Mesenchymal stem cell (in vitro differentiated cells and primary cell): ENCODE results near the gene BBX.

Experiments
- DNase-seq: peaks from one replicate; pipeline ENCODE4 v3.0.0-alpha.2; 2013
- H2AFZ ChIP-seq: one replicate; pipeline ENCODE4 v1.6.1; 2013; ENCODE audit warnings: low read depth, mild to moderate bottlenecking, control low read depth, inconsistent platforms, low read length, moderate library complexity
- H2AK5ac ChIP-seq: 2 replicates; pipeline ENCODE4 v1.6.1; 2013; ENCODE audit warnings: low read length, moderate library complexity, mild to moderate bottlenecking, inconsistent platforms; ENCODE audit not compliant: severe bottlenecking
- H2BK120ac ChIP-seq: one replicate; pipeline ENCODE4 v1.6.1; 2013; ENCODE audit warnings: low read depth, mild to moderate bottlenecking, inconsistent platforms, low read length, moderate library complexity
- H2BK12ac ChIP-seq, 2 experiments: one replicate each; pipeline ENCODE4 v1.6.1; 2013; ENCODE audit warnings: inconsistent platforms in 2 of 2, low read length in 2 of 2, mild to moderate bottlenecking in 2 of 2, moderate library complexity in 2 of 2, control low read depth in 1 of 2
- H2BK15ac ChIP-seq: one replicate; pipeline ENCODE4 v1.6.1; 2013; ENCODE audit warnings: mild to moderate bottlenecking, low read depth, inconsistent platforms; ENCODE audit not compliant: poor library complexity, severe bottlenecking
- H2BK5ac ChIP-seq: 2 replicates; pipeline ENCODE4 v1.6.1; 2013; ENCODE audit warnings: low read depth, mild to moderate bottlenecking, low read length, control low read depth, inconsistent platforms; ENCODE audit not compliant: poor library complexity, severe bottlenecking
- H3K14ac ChIP-seq, 2 experiments: one replicate each; pipeline ENCODE4 v1.6.1; 2013; ENCODE audit warnings: inconsistent platforms in 2 of 2, low read length in 2 of 2, control low read depth in 1 of 2, mild to moderate bottlenecking in 1 of 2, moderate library complexity in 1 of 2
- H3K18ac ChIP-seq, 2 experiments: one replicate each; pipeline ENCODE4 v1.6.1; 2013; ENCODE audit warnings: inconsistent platforms in 2 of 2, low read length in 2 of 2, control low read depth in 1 of 2, low read depth in 1 of 2, mild to moderate bottlenecking in 1 of 2
- H3K23ac ChIP-seq, 2 experiments: one replicate each; pipeline ENCODE4 v1.6.1; 2013; ENCODE audit warnings: inconsistent platforms in 2 of 2, low read length in 2 of 2, mild to moderate bottlenecking in 2 of 2, moderate library complexity in 2 of 2, control low read depth in 1 of 2
- H3K27ac ChIP-seq: 2 replicates; pipeline ENCODE4 v1.5.1; 2013; ENCODE audit warnings: mild to moderate bottlenecking, moderate library complexity, low read length, control low read depth, inconsistent platforms; ENCODE audit not compliant: poor library complexity, severe bottlenecking
- H3K27me3 ChIP-seq, 2 experiments: 2 replicates each; pipeline versions ENCODE4 v1.6.1 to v1.7.0; 2013; ENCODE audit warnings: low read length in 2 of 2, mild to moderate bottlenecking in 2 of 2, moderate library complexity in 2 of 2, control low read depth in 1 of 2, inconsistent platforms in 1 of 2; ENCODE audit not compliant: control insufficient read depth in 1 of 2, insufficient read depth in 1 of 2
- H3K36me3 ChIP-seq, 2 experiments: 2 replicates each; pipeline versions ENCODE4 v1.6.1 to v1.7.0; 2013; ENCODE audit warnings: low read length in 2 of 2, control low read depth in 1 of 2, inconsistent platforms in 1 of 2, low read depth in 1 of 2, mild to moderate bottlenecking in 1 of 2; ENCODE audit not compliant: insufficient read depth in 2 of 2, control insufficient read depth in 1 of 2
- H3K4ac ChIP-seq, 2 experiments: one replicate each; pipeline ENCODE4 v1.6.1; 2013; ENCODE audit warnings: inconsistent platforms in 2 of 2, low read length in 2 of 2, mild to moderate bottlenecking in 2 of 2, moderate library complexity in 2 of 2, control low read depth in 1 of 2, low read depth in 1 of 2
- H3K4me1 ChIP-seq: 2 replicates; pipeline ENCODE4 v1.6.1; 2013; ENCODE audit warnings: low read depth, low read length, control low read depth; ENCODE audit not compliant: control insufficient read depth, insufficient read depth
- H3K4me2 ChIP-seq: 2 replicates; pipeline ENCODE4 v1.6.1; 2013; ENCODE audit warnings: low read length, mild to moderate bottlenecking, inconsistent platforms; ENCODE audit not compliant: poor library complexity, severe bottlenecking
- H3K4me3 ChIP-seq, 2 experiments: 2 replicates each; pipeline versions ENCODE4 v1.5.1 to v1.7.0; 2013; ENCODE audit warnings: low read length in 2 of 2, mild to moderate bottlenecking in 2 of 2, control low read depth in 1 of 2, low read depth in 1 of 2; ENCODE audit not compliant: insufficient read depth in 1 of 2
- H3K79me1 ChIP-seq: replicated peaks from 2 replicates; pipeline ENCODE4 v1.6.1; 2013; ENCODE audit warnings: mild to moderate bottlenecking, control low read depth, low read length, inconsistent platforms; ENCODE audit not compliant: poor library complexity, severe bottlenecking
- H3K9ac ChIP-seq: 2 replicates; pipeline ENCODE4 v1.7.0; 2013; ENCODE audit warnings: mild to moderate bottlenecking, low read length, moderate library complexity
- H3K9me3 ChIP-seq: 2 replicates; pipeline ENCODE4 v1.7.0; 2013; ENCODE audit warnings: mild to moderate bottlenecking, low read length; ENCODE audit not compliant: control insufficient read depth
- H4K8ac ChIP-seq: one replicate; pipeline ENCODE4 v1.6.1; 2013; ENCODE audit warnings: inconsistent platforms, mild to moderate bottlenecking, low read length, moderate library complexity
- H4K91ac ChIP-seq: one replicate; pipeline ENCODE4 v1.6.1; 2013; ENCODE audit warnings: mild to moderate bottlenecking, low read length, inconsistent platforms
- WGBS: methylation state at CpG from one replicate; pipeline ENCODE4 v1.1.7; 2013; ENCODE audit warnings: mixed read lengths; 5-methylcytosine and 5-hydroxymethylcytosine counted together

Gene BBX

GRCh38 chr3:107637416-107638183, 114.8 kb downstream of the BBX start:
- H4K91ac ChIP-seq: no peak overlapping the region
- H3K4me2 ChIP-seq: no peak overlapping the region
- no peak overlapping the region for H2BK5ac ChIP-seq
- no peak overlapping the region for H4K8ac ChIP-seq
- no peak overlapping the region for H3K9ac ChIP-seq
- H3K27ac ChIP-seq: no peak overlapping the region
- H3K4me3 ChIP-seq: no peak overlapping the region
- H3K36me3 ChIP-seq: no peaks in the 10 kb centered on the region
- no peak overlapping the region for H3K4ac ChIP-seq
- no peak overlapping the region for H3K14ac ChIP-seq
- peaks cover 2% of the 10 kb centered on the region for H3K4me1 ChIP-seq
- no peaks in the 10 kb centered on the region for H3K27me3 ChIP-seq
- no peak overlapping the region for H3K23ac ChIP-seq
- H2BK120ac ChIP-seq: no peak overlapping the region
- WGBS: 91% methylated on average over 5 of the region's 5 CpGs
- H2BK15ac ChIP-seq: no peak overlapping the region
- no peak overlapping the region for H2AFZ ChIP-seq
- H2BK12ac ChIP-seq: no peak overlapping the region
- no peak overlapping the region for H3K18ac ChIP-seq
- no peak overlapping the region for H2AK5ac ChIP-seq
- H3K79me1 ChIP-seq: peaks cover 19% of the 10 kb centered on the region
- H3K9me3 ChIP-seq: no peaks in the 10 kb centered on the region
- DNase-seq: no peak

- Histone ChIP-seq H2BK15ac (no peak overlapping the region), H2BK12ac (no peak overlapping the region), H2BK120ac (no peak overlapping the region), H2AK5ac (no peak overlapping the region), H3K4me1 (peaks cover 2% of the 10 kb centered on the region), H3K9me3 (no peaks in the 10 kb centered on the region), H3K4me2 (no peak overlapping the region), H3K18ac (no peak overlapping the region), H4K8ac (no peak overlapping the region), H3K23ac (no peak overlapping the region), H4K91ac (no peak overlapping the region), H3K79me1 (peaks cover 26% of the 10 kb centered on the region), H3K14ac (no peak overlapping the region), H3K27me3 (no peaks in the 10 kb centered on the region), H3K9ac (no peak overlapping the region), H3K36me3 (no peaks in the 10 kb centered on the region), H2AFZ (no peak overlapping the region), H3K4ac (no peak overlapping the region), H3K4me3 (no peak overlapping the region), H2BK5ac (no peak overlapping the region), H3K27ac (no peak overlapping the region)
- peak; percentile 26 for DNase-seq
- no CpG with 5 or more reads among the region's 2 CpGs for WGBS
These were observed 119.0 kb downstream of the BBX start for GRCh38 chr3:107641572-107642307.

- no peaks in the 10 kb centered on the region for H3K4me1 ChIP-seq
- no peak overlapping the region for H3K4me3 ChIP-seq
- no peak overlapping the region for H3K27ac ChIP-seq
- no peak overlapping the region for H2BK120ac ChIP-seq
- H3K4me2 ChIP-seq: no peak overlapping the region
- H3K4ac ChIP-seq: no peak overlapping the region
- no peak overlapping the region for H3K9ac ChIP-seq
- peaks cover 0 to 4% of the 10 kb centered on the region in 2 experiments for H3K36me3 ChIP-seq
- no peak overlapping the region for H2BK15ac ChIP-seq
- H3K18ac ChIP-seq: no peak overlapping the region
- H2AK5ac ChIP-seq: no peak overlapping the region
- no peak overlapping the region for H2AFZ ChIP-seq
- H2BK5ac ChIP-seq: no peak overlapping the region
- no peaks in the 10 kb centered on the region for H3K9me3 ChIP-seq
- H3K27me3 ChIP-seq: no peaks in the 10 kb centered on the region
- no peak overlapping the region for H3K23ac ChIP-seq
- WGBS: 91% methylated on average over 6 of the region's 6 CpGs
- no peak overlapping the region for H4K91ac ChIP-seq
- no peak for DNase-seq
- H3K14ac ChIP-seq: no peak overlapping the region
- no peak overlapping the region for H4K8ac ChIP-seq
- no peak overlapping the region for H2BK12ac ChIP-seq
- H3K79me1 ChIP-seq: peaks cover 25% of the 10 kb centered on the region
These were observed 120.5 kb downstream of the BBX start for GRCh38 chr3:107643038-107643883.

GRCh38 chr3:107644631-107645030, 121.9 kb downstream of the BBX start:
- Histone ChIP-seq H3K9ac (peak overlapping the region; percentile 40), H3K36me3 (peaks cover 0 to 11% of the 10 kb centered on the region in 2 experiments), H3K27ac (no peak overlapping the region), H2BK5ac (no peak overlapping the region), H3K4me2 (no peak overlapping the region), H4K91ac (no peak overlapping the region), H2AFZ (no peak overlapping the region), H4K8ac (no peak overlapping the region), H3K79me1 (peaks cover 23% of the 10 kb centered on the region), H3K23ac (no peak overlapping the region), H3K4ac (no peak overlapping the region), H2BK15ac (no peak overlapping the region), H3K14ac (no peak overlapping the region), H3K18ac (no peak overlapping the region), H2BK120ac (no peak overlapping the region), H3K4me3 (no peak overlapping the region), H3K4me1 (no peaks in the 10 kb centered on the region), H3K27me3 (no peaks in the 10 kb centered on the region), H2BK12ac (no peak overlapping the region), H2AK5ac (no peak overlapping the region), H3K9me3 (no peaks in the 10 kb centered on the region)
- WGBS: 100% methylated on average over 2 of the region's 3 CpGs
- no peak for DNase-seq
